K562 (cell line): ENCODE measurements around the gene ABHD16A. TPM values are rescaled to one million over a fixed set of nuclear protein-coding genes. Genes with fewer than 3 reads are reported as not detected.
A peak's percentile ranks its signal among the peaks of the same experiment; 100 is the strongest.

Experiments
- ATF1 ChIP-seq, 2 experiments: fragments of 450-650 bp in 1 of 2; IDR thresholded peaks; 2 replicates each; pipeline ENCODE4 v1.6.1; 2016; ENCODE audit warnings: missing compliant biosample characterization in 1 of 2, missing genetic modification characterization in 1 of 2
- CXXC5 ChIP-seq: fragments of 250-450 bp; sonication (Bioruptor Pico); IDR thresholded peaks from 2 replicates; pipeline ENCODE4 v1.8.0; 2022; ENCODE audit warnings: inconsistent platforms, mild to moderate bottlenecking, moderate library complexity
- MAFK ChIP-seq: IDR thresholded peaks from 2 replicates; pipeline ENCODE4 v1.6.1; 2011; ENCODE audit warnings: low read length, improper control_type of control experiment
- NFE2 ChIP-seq: IDR thresholded peaks from 2 replicates; pipeline ENCODE4 v1.6.1; 2014; ENCODE audit warnings: antibody characterized with exemption, low read depth
- NR2C1 ChIP-seq, 2 experiments: fragments of 450-650 bp; IDR thresholded peaks; 2 replicates each; pipeline ENCODE4 v1.6.1; 2017; ENCODE audit warnings: mild to moderate bottlenecking in 2 of 2, antibody characterized with exemption in 1 of 2, inconsistent platforms in 1 of 2, missing compliant biosample characterization in 1 of 2, missing genetic modification characterization in 1 of 2
- PHF8 ChIP-seq: fragments of 200-600 bp; sonication (generic); IDR thresholded peaks from 2 replicates; pipeline ENCODE4 v1.6.1; 2012; ENCODE audit warnings: mixed run types, mild to moderate bottlenecking, inconsistent platforms, low read length, moderate library complexity, borderline replicate concordance
- POLR2AphosphoS5 ChIP-seq: IDR thresholded peaks from 2 replicates; pipeline ENCODE4 v1.6.1; 2011; ENCODE audit warnings: mild to moderate bottlenecking, low read depth, low read length, moderate library complexity; ENCODE audit not compliant: control insufficient read depth, insufficient read depth
- POLR2H ChIP-seq: IDR thresholded peaks from 2 replicates; pipeline ENCODE4 v1.6.1; 2016; ENCODE audit warnings: missing genetic modification characterization, low read depth, mild to moderate bottlenecking, control low read depth, missing compliant biosample characterization, moderate library complexity
- SMARCA5 ChIP-seq: fragments of 450-650 bp; IDR thresholded peaks from 2 replicates; pipeline ENCODE4 v1.6.1; 2016
- ZFP36 ChIP-seq: fragments of 150-350 bp; IDR thresholded peaks from 2 replicates; pipeline ENCODE4 v1.6.1; 2018; ENCODE audit warnings: low read length, low read depth; ENCODE audit not compliant: partially characterized antibody
- polyA plus RNA-seq, 8 experiments: library from polyadenylated mRNA; depleted of rRNA in 4 of 8; stranded (reverse) in 5 of 8; unstranded in 3 of 8; fragments of >200 nt; fragmentation: Nextera tagmentation in 2 of 8; fragmentation: Illumina TruSeq in 1 of 8; extraction: Ambion mirVana in 2 of 8; extraction: Trizol in 1 of 8; gene quantifications; 2 replicates each; pipeline versions ENCODE4 v1.2.1 to v1.2.3, GENCODE V29; 2011 to 2014; ENCODE audit warnings: inconsistent platforms in 1 of 8, missing spikeins in 1 of 8
- total RNA-seq, 7 experiments: library from RNA; depleted of rRNA in 6 of 7; stranded (reverse); fragments of >200 nt in 6 of 7; fragmentation: Illumina TruSeq in 2 of 7; extraction: Trizol in 2 of 7; gene quantifications; 2 replicates each; pipeline versions ENCODE4 v1.2.1 to v1.2.3, GENCODE V29; 2011 to 2021; ENCODE audit warnings: low replicate concordance in 1 of 7
- TF ChIP-seq, protein P1 (sequence below): sonication (generic); formaldehyde crosslinking; IDR thresholded peaks from 2 replicates; pipeline ENCODE4 v1.8.1; 2023; ENCODE audit warnings: mild to moderate bottlenecking, missing genetic modification reagents, moderate library complexity
- TF ChIP-seq, protein P2 (sequence below), 2 experiments: fragments of 450-650 bp; IDR thresholded peaks; 2 replicates each; pipeline ENCODE4 v1.6.1; 2016
- TF ChIP-seq, protein P3 (sequence below): sonication (generic); IDR thresholded peaks from 2 replicates; pipeline ENCODE4 v1.6.1; 2016
- TF ChIP-seq, protein P4 (sequence below): fragments of 250-450 bp; sonication (Bioruptor Pico); IDR thresholded peaks from 2 replicates; pipeline ENCODE4 v1.4.0; 2020
- TF ChIP-seq, protein P5 (sequence below): fragments of 450-650 bp; formaldehyde crosslinking; IDR thresholded peaks from 2 replicates; pipeline ENCODE4 v1.4.0; 2020; ENCODE audit warnings: mild to moderate bottlenecking, moderate library complexity
- TF ChIP-seq, protein P6 (sequence below), 2 experiments: IDR thresholded peaks in 1 of 2; conservative IDR thresholded peaks in 1 of 2; 2 replicates each; pipeline ENCODE4 v1.6.1; 2016; ENCODE audit warnings: low read depth in 2 of 2, mild to moderate bottlenecking in 1 of 2, missing compliant biosample characterization in 1 of 2, missing genetic modification characterization in 1 of 2, moderate library complexity in 1 of 2

The ABHD16A gene
- total and polyA plus RNA-seq, 9 of the 15 experiments (the other 6 are each of a cell fraction or from before 2014, with no cell fraction given) = 25.8 to 120 (median 81.6) TPM

DNA sequence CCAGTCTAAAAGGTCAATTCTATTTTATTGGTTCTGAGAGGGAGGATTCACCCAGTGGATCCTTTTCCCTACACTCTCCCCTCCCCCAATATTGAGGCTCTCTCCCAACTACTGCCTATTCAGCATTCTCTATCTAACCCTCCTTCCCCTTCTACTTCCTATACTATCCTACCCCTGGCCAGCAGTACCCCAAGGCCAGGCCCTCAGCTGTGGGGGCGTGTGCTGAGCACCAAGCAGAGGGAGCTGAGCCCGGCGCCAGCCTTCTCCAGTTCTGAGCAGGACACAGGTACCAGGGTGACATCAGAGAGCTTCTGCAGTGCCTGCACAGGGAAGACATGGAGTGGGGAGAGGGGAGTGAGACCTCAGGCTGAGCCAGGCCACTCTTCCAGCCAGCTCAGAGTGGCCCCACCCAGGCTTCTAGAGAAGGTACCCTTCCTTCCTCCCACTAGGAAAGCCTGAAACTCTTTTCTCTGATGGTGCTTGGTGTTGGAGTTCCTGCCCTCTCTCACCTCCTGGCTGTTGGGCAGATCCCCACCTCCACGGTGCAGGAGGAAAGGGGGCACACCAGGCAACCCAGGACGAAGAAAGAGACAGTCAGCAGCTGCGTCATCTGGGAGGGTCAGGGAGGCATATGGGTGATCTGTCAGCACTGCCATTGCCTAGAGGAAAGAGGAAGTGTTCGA lies 24.1 kb upstream of the ABHD16A start (continued):
- TF ChIP-seq, protein P1, sequence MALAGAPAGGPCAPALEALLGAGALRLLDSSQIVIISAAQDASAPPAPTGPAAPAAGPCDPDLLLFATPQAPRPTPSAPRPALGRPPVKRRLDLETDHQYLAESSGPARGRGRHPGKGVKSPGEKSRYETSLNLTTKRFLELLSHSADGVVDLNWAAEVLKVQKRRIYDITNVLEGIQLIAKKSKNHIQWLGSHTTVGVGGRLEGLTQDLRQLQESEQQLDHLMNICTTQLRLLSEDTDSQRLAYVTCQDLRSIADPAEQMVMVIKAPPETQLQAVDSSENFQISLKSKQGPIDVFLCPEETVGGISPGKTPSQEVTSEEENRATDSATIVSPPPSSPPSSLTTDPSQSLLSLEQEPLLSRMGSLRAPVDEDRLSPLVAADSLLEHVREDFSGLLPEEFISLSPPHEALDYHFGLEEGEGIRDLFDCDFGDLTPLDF = 0 out of 2 replicates have a peak, but pooled peaks have one; percentile 25
- TF ChIP-seq, protein P2, sequence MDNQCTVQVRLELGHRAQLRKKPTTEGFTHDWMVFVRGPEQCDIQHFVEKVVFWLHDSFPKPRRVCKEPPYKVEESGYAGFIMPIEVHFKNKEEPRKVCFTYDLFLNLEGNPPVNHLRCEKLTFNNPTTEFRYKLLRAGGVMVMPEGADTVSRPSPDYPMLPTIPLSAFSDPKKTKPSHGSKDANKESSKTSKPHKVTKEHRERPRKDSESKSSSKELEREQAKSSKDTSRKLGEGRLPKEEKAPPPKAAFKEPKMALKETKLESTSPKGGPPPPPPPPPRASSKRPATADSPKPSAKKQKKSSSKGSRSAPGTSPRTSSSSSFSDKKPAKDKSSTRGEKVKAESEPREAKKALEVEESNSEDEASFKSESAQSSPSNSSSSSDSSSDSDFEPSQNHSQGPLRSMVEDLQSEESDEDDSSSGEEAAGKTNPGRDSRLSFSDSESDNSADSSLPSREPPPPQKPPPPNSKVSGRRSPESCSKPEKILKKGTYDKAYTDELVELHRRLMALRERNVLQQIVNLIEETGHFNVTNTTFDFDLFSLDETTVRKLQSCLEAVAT (IDR thresholded peaks at IDR 0.05) = peak in 1 of 2 experiments; percentile 61; a peak in 1 of 4 replicates
- TF ChIP-seq, protein P3, sequence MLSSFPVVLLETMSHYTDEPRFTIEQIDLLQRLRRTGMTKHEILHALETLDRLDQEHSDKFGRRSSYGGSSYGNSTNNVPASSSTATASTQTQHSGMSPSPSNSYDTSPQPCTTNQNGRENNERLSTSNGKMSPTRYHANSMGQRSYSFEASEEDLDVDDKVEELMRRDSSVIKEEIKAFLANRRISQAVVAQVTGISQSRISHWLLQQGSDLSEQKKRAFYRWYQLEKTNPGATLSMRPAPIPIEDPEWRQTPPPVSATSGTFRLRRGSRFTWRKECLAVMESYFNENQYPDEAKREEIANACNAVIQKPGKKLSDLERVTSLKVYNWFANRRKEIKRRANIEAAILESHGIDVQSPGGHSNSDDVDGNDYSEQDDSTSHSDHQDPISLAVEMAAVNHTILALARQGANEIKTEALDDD = 0 out of 2 replicates have a peak, but pooled peaks have one; percentile 38
- TF ChIP-seq ZFP36 = peak; percentile 2
- no peak for TF ChIP-seq POLR2H (tag)
- TF ChIP-seq, protein P4, sequence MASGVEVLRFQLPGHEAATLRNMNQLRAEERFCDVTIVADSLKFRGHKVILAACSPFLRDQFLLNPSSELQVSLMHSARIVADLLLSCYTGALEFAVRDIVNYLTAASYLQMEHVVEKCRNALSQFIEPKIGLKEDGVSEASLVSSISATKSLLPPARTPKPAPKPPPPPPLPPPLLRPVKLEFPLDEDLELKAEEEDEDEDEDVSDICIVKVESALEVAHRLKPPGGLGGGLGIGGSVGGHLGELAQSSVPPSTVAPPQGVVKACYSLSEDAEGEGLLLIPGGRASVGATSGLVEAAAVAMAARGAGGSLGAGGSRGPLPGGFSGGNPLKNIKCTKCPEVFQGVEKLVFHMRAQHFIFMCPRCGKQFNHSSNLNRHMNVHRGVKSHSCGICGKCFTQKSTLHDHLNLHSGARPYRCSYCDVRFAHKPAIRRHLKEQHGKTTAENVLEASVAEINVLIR (CRISPR knock-in tag) = peak; percentile 54; the same call in 1 of the 2 replicates
- TF ChIP-seq NR2C1 (IDR thresholded peaks at IDR 0.05) = no peak
- peak; percentile 9; the same call in 1 of the 2 replicates for TF ChIP-seq NR2C1 (tag; IDR thresholded peaks at IDR 0.05)
- TF ChIP-seq ATF1 (CRISPR knock-in tag; IDR thresholded peaks at IDR 0.05) = no peak
- peak; percentile 66 for TF ChIP-seq ATF1 (tag; IDR thresholded peaks at IDR 0.05)
- TF ChIP-seq MAFK = peak; percentile 66; the same call in 1 of the 2 replicates
- 0 out of 2 replicates have a peak, but pooled peaks have one; percentile 32 for TF ChIP-seq POLR2AphosphoS5
- peak; percentile 75 for TF ChIP-seq NFE2
- TF ChIP-seq, protein P5, sequence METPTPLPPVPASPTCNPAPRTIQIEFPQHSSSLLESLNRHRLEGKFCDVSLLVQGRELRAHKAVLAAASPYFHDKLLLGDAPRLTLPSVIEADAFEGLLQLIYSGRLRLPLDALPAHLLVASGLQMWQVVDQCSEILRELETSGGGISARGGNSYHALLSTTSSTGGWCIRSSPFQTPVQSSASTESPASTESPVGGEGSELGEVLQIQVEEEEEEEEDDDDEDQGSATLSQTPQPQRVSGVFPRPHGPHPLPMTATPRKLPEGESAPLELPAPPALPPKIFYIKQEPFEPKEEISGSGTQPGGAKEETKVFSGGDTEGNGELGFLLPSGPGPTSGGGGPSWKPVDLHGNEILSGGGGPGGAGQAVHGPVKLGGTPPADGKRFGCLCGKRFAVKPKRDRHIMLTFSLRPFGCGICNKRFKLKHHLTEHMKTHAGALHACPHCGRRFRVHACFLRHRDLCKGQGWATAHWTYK (CRISPR knock-in tag) = peak; percentile 73; the same call in 1 of the 2 replicates
- TF ChIP-seq CXXC5 (CRISPR knock-in tag) = peak; percentile 46
- TF ChIP-seq, protein P6, sequence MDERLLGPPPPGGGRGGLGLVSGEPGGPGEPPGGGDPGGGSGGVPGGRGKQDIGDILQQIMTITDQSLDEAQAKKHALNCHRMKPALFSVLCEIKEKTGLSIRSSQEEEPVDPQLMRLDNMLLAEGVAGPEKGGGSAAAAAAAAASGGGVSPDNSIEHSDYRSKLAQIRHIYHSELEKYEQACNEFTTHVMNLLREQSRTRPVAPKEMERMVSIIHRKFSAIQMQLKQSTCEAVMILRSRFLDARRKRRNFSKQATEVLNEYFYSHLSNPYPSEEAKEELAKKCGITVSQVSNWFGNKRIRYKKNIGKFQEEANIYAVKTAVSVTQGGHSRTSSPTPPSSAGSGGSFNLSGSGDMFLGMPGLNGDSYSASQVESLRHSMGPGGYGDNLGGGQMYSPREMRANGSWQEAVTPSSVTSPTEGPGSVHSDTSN (CRISPR knock-in tag; IDR thresholded peaks at IDR 0.05; ENCODE audit: low read depth) = no peak; the same call in 1 of the 2 replicates
- TF ChIP-seq, protein P6 (tag; conservative IDR thresholded peaks at IDR 0.05; ENCODE audit: low read depth) = peak; percentile 81; the same call in 1 of the 2 replicates
- TF ChIP-seq PHF8 = peak; percentile 24; the same call in 1 of the 2 replicates
- peak; percentile 52; the same call in 1 of the 2 replicates for TF ChIP-seq SMARCA5
